Measurements from ENCODE around the gene ZNF462. TPM values are rescaled to one million over a fixed set of nuclear protein-coding genes. Genes with fewer than 3 reads are reported as not detected.

ZNF462 gene
- total RNA-seq, 3 donors from 2014 or later (not counting 1 experiment from before 2014, with no cell fraction given), result 0.33 to 0.93 (median 0.35) TPM

DNA sequence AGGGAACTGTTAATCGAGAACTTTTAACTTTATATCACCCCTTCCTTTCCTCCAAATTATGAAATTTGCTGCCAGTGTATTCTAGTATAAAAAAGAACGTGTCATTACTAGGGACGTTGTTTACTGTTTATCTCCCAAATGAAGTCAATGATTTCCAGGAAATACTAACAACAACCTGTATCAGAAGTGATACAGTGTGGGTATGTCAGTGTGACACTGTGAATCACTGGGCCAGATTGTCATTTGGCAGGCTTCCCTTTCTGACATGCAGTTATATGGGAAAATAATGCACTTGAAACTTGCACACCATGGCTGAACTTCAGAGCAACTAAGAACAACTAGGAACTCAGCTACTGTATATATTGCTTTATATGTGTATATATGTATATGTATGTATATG, 12.6 kb downstream of the ZNF462 start:
- H3K27me3 Mint-ChIP-seq (ENCODE audit: low read depth in 2 of 2), result no peaks in the 10 kb centered on the region

DNA sequence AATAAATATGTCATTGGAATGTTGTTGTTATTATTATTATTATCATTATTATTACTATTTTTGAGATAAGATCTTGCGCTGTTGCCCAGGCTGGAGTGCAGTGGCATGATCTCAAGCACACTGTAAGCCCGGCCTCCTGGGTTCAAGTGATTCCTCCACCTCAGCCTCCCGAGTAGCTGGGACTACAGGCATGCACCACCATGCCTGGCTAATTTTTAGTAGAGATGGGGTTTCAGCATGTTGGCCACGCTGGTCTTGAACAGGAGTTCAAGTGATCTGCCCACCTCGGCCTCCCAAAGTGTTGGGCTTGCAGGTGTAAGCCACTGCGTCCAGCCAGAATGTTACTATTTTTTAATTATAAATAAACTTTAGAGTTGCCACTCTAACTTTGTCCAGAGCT, 14.4 kb downstream of the ZNF462 start:
- no peaks in the 10 kb centered on the region for H3K27me3 ChIP-seq (ENCODE audit: control insufficient read depth, insufficient read depth, low read length)
- no peaks in the 10 kb centered on the region for H3K36me3 ChIP-seq (ENCODE audit: control insufficient read depth, insufficient read depth, low read length)
- no peak for DNase-seq
- intact Hi-C loops (cut with micrococcal nuclease), result no loop called here
- peaks cover under 1% of the 10 kb centered on the region in 2 donors for H3K4me1 Mint-ChIP-seq
- TF ChIP-seq, protein P1, sequence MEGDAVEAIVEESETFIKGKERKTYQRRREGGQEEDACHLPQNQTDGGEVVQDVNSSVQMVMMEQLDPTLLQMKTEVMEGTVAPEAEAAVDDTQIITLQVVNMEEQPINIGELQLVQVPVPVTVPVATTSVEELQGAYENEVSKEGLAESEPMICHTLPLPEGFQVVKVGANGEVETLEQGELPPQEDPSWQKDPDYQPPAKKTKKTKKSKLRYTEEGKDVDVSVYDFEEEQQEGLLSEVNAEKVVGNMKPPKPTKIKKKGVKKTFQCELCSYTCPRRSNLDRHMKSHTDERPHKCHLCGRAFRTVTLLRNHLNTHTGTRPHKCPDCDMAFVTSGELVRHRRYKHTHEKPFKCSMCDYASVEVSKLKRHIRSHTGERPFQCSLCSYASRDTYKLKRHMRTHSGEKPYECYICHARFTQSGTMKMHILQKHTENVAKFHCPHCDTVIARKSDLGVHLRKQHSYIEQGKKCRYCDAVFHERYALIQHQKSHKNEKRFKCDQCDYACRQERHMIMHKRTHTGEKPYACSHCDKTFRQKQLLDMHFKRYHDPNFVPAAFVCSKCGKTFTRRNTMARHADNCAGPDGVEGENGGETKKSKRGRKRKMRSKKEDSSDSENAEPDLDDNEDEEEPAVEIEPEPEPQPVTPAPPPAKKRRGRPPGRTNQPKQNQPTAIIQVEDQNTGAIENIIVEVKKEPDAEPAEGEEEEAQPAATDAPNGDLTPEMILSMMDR (IDR thresholded peaks at IDR 0.05), result no peak
- H3K27ac ChIP-seq (ENCODE audit: low read length), result no peak overlapping the region
- H3K9me3 Mint-ChIP-seq, result peaks cover 0 to 4% of the 10 kb centered on the region in 2 donors
- no peaks in the 10 kb centered on the region for H3K27me3 Mint-ChIP-seq (ENCODE audit: low read depth in 2 of 2)
- no peaks in the 10 kb centered on the region for H3K36me3 Mint-ChIP-seq
- no peaks in the 10 kb centered on the region for H3K9me3 ChIP-seq (ENCODE audit: control insufficient read depth, insufficient read depth, low read length)
- H3K4me3 Mint-ChIP-seq, result no peak overlapping the region
- H3K27ac Mint-ChIP-seq, result no peak overlapping the region
- no peak overlapping the region for H3K4me3 ChIP-seq (ENCODE audit: low read length)
- WGBS (ENCODE audit: insufficient coverage), result 89% methylated on average over 5 of the region's 6 CpGs
- H3K4me1 ChIP-seq (ENCODE audit: control insufficient read depth, insufficient read depth, low read length), result no peaks in the 10 kb centered on the region
- ATAC-seq, result no peak

More for the DNA sequence above, 12.6 kb downstream of the ZNF462 start:
- intact Hi-C loops (cut with micrococcal nuclease), result no loop called here
- Histone ChIP-seq H3K27me3 (ENCODE audit: control insufficient read depth, insufficient read depth, low read length) (no peaks in the 10 kb centered on the region), H3K4me3 (ENCODE audit: low read length) (no peak overlapping the region), H3K9me3 (ENCODE audit: control insufficient read depth, insufficient read depth, low read length) (no peaks in the 10 kb centered on the region), H3K27ac (ENCODE audit: low read length) (no peak overlapping the region), H3K4me1 (ENCODE audit: control insufficient read depth, insufficient read depth, low read length) (no peaks in the 10 kb centered on the region), H3K36me3 (ENCODE audit: control insufficient read depth, insufficient read depth, low read length) (no peaks in the 10 kb centered on the region)
- peaks cover 0 to 4% of the 10 kb centered on the region in 2 donors for H3K9me3 Mint-ChIP-seq
- H3K4me1 Mint-ChIP-seq, result no peaks in the 10 kb centered on the region
- H3K27ac Mint-ChIP-seq, result no peak overlapping the region
- DNase-seq (no peak), ATAC-seq (no peak)
- no peaks in the 10 kb centered on the region for H3K36me3 Mint-ChIP-seq
- no peak overlapping the region for H3K4me3 Mint-ChIP-seq
- WGBS (ENCODE audit: insufficient coverage), result no CpG with 5 or more reads among the region's 3 CpGs
- TF ChIP-seq, protein P1 (IDR thresholded peaks at IDR 0.05), result no peak

DNA sequence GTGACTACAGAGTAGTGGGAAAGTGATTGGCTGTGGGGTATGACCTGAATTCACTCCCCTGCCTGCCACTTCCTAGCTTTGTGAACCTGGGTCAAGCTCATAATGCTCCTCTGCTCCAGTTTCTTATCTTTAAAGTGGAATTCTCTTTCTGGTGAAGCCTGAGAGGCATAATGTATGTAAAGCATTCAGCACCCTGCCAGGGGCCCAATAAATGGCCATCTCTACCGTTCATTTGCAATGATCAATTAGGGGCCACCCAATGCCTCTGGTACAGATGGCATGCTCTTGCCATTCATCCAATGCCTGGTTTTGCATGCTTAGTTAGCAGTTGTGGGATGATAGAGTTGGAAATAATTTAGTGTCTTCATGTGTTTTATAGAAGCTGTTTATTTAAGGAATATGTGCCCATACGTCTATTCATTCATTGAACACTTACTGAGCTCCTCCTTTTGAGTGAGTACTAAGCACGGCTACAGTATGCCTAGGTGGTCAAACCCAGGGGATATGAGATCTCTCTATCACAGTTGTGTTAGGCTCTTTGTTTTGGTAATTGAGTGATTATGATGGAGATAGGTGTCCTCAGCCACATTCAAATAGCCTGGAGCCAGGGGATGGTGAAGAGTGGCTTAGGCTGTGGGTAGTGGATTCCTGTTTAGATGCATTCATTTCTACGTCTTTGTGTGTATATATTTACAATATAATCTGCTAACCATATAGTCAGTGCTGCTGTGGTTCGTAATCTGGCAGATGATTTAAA, 15.3 kb downstream of the ZNF462 start:
- Mint-ChIP-seq H3K4me1 (peaks cover 8 to 9% of the 10 kb centered on the region in 2 donors), H3K4me3 (no peak overlapping the region), H3K9me3 (peaks cover 0 to 6% of the 10 kb centered on the region in 2 donors), H3K27me3 (ENCODE audit: low read depth in 2 of 2) (no peaks in the 10 kb centered on the region), H3K27ac (no peak overlapping the region), H3K36me3 (no peaks in the 10 kb centered on the region)
- 90% methylated on average over 3 of the region's 5 CpGs for WGBS (ENCODE audit: insufficient coverage)
- H3K9me3 ChIP-seq (ENCODE audit: control insufficient read depth, insufficient read depth, low read length), result no peaks in the 10 kb centered on the region
- TF ChIP-seq, protein P1 (IDR thresholded peaks at IDR 0.05), result no peak
- ATAC-seq, result no peak
- no peak for DNase-seq
- H3K36me3 ChIP-seq (ENCODE audit: control insufficient read depth, insufficient read depth, low read length), result no peaks in the 10 kb centered on the region
- intact Hi-C loops (cut with micrococcal nuclease), result no loop called here
- no peak overlapping the region for H3K4me3 ChIP-seq (ENCODE audit: low read length)
- no peaks in the 10 kb centered on the region for H3K27me3 ChIP-seq (ENCODE audit: control insufficient read depth, insufficient read depth, low read length)
- H3K27ac ChIP-seq (ENCODE audit: low read length), result no peak overlapping the region
- H3K4me1 ChIP-seq (ENCODE audit: control insufficient read depth, insufficient read depth, low read length), result no peaks in the 10 kb centered on the region

DNA sequence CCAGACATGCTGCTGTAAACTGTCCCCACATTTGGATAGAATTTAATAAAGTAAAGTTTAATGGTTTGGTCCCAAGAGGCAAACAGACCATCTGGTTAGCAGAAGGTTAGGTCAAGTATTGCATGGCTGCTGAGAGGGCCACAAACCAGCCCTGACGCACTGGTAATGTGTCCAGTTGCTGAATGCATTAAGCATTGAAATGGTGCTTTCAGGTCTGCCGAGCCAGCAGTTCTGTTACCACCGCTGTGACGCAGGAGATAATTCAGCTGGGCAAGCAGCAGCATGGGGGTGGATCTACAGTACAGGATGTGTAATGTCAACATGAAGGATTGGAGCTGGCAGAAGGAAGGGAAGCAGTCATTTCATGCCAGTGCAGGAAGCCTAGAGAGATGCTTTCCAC, 16.0 kb downstream of the ZNF462 start:
- intact Hi-C loops (cut with micrococcal nuclease), result no loop called here
- ATAC-seq, result no peak
- TF ChIP-seq, protein P1 (IDR thresholded peaks at IDR 0.05), result no peak
- Histone ChIP-seq H3K9me3 (ENCODE audit: control insufficient read depth, insufficient read depth, low read length) (no peaks in the 10 kb centered on the region), H3K4me1 (ENCODE audit: control insufficient read depth, insufficient read depth, low read length) (no peaks in the 10 kb centered on the region), H3K36me3 (ENCODE audit: control insufficient read depth, insufficient read depth, low read length) (no peaks in the 10 kb centered on the region), H3K27me3 (ENCODE audit: control insufficient read depth, insufficient read depth, low read length) (no peaks in the 10 kb centered on the region), H3K4me3 (ENCODE audit: low read length) (no peak overlapping the region), H3K27ac (ENCODE audit: low read length) (no peak overlapping the region)
- Mint-ChIP-seq H3K36me3 (no peaks in the 10 kb centered on the region), H3K9me3 (peaks cover 0 to 6% of the 10 kb centered on the region in 2 donors), H3K27ac (no peak overlapping the region), H3K27me3 (ENCODE audit: low read depth in 2 of 2) (no peaks in the 10 kb centered on the region), H3K4me1 (peaks cover 15 to 16% of the 10 kb centered on the region in 2 donors), H3K4me3 (no peak overlapping the region)
- no peak for DNase-seq
- 51% methylated on average over 4 of the region's 4 CpGs for WGBS (ENCODE audit: insufficient coverage)
